NCI-H2171 treated with DMSO at 0.1 percent for 48 hours (cell line): ENCODE results near the gene RXFP4.
A peak's percentile ranks its signal among the peaks of the same experiment; 100 is the strongest.
"Not testable (repeated sequence)": the region's sequence is repeated elsewhere in the genome, so short reads cannot be mapped to it uniquely, and the experiment has no call there.

Experiments used
- DNase-seq: peaks from one replicate; lab custom pipeline; 2025; lab: John Stamatoyannopoulos, UW

Gene RXFP4, protein sequence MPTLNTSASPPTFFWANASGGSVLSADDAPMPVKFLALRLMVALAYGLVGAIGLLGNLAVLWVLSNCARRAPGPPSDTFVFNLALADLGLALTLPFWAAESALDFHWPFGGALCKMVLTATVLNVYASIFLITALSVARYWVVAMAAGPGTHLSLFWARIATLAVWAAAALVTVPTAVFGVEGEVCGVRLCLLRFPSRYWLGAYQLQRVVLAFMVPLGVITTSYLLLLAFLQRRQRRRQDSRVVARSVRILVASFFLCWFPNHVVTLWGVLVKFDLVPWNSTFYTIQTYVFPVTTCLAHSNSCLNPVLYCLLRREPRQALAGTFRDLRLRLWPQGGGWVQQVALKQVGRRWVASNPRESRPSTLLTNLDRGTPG

DNA sequence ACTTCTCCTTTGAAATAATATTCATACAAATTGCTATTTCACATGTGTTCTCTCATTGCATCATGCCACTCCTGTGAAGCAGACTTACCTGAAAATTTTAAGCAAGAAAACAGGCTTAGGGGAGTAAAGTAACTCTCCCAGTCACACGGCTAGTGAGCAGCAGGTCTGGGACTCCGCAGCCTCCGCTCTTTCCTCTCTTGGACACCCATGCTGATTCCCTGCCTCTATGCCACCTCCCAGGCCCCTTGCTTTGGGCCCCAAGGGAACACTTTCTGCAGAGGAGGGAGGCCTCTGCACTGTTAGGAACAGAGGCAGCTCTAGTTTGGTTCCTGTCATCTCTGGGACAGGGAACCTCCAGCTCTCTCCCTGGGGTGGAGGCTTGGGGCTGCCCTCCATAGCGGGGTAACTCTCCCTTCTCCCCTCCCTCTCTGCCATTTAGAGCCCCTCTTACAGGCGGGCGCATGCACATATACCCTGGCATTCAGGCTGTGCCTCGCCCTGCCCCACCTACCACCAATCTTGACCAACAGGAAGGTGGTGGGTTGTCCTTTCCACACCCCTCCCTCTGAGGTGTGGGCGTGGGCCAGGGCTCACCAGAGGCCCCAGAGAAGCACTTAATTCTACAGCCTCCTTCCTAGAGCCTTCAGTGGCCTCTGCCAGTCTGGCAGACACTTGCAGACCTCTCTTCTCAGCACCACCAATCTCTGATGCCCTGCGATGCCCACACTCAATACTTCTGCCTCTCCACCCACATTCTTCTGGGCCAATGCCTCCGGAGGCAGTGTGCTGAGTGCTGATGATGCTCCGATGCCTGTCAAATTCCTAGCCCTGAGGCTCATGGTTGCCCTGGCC lies at the start of gene RXFP4:
Gene RXFP4, plus strand, starts transcription at position 646 of the 852 bp plus-strand sequence. Its CDS starts 72 bp downstream, at position 718.
- peak; percentile 41 for DNase-seq

DNA sequence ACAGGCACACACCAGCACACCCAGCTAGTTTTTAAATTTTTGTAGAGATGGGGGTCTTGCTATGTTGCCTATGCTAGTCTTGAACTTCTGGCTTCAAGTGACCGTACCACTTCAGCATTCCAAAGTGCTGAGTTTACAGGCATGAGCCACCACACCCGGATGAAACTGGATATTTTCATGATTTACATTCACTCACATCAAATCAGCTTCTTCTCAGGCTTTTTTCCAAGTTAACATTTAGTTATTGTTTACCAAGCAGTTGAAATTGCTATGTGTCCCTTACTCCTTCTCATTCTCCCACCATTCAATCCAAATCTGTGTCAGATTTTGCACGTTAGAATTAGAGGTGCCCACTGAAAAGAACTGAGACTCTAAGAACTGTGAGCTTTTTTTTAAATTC lies 48.6 kb upstream of the RXFP4 start:
- no peak for DNase-seq

DNA sequence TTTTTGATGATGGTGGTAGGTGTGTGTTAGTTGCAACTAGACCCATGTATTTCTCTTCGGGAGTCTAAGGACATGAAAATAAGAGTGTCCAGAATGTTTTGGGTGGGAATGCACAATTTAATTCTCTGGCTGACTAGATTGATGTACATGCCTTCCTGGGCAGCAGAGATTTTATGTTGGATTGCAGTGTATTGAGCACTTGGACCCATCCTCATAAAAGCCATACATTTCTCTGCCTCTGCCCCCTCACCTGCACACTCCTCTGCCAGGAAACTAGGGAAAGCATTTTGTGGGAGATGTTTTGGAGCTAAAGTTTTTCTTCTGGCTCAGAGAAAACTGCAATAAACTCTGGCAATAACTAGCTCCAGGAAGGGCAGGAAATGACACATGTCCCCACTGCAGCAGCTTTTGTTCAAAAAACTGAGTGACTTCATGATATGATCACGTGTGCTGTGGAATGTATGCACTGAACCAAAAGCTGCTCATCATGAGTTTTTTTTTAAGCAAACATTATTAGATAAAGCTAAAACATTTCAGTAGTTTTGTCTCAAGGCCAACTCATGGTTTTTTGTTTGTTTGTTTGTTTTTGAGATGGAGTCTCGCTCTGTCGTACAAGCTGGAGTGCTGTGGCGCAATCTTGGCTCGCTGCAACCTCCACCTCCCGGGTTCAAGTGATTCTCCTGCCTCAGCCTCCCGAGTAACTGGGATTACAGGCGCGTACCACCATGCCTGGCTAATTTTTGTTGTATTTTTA lies 47.9 kb upstream of the RXFP4 start:
- no peak for DNase-seq

DNA sequence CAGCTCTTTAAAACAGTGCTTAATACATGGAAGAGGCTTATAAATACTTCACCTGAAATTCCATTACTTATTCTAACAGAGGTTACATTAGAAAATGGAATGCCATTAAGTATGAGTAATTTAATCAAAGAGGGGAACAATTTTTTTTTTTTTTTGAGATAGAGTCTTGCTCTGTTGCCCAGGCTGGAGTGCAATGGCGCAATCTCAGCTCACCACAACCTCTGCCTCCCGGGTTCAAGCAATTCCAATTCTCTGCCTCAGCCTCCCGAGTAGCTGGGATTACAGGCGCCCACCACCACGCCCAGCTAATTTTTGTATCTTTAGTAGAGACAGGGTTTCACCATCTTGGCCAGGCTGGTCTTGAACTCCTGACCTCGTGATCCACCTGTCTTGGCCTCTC lies 45.8 kb upstream of the RXFP4 start:
- DNase-seq = not testable (repeated sequence)

DNA sequence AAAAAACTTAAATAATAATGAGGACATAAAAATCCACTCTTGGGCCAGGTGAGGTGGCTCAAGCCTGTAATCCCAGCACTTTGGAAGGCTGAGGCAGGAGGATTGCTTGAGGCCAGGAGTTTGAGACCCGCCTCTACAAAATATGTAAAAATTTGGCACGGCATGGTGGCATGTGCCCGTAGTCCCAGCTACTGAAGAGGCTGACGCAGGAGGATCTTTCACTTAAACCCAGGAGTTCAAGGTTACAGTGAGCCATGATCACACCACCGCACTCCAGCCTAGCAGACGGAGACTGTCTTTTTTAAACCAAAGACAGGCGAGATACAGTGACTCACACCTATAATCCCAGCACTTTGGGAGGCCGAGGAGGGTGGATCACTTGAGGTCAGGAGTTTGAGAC lies 45.0 kb upstream of the RXFP4 start:
- not testable (repeated sequence) for DNase-seq

DNA sequence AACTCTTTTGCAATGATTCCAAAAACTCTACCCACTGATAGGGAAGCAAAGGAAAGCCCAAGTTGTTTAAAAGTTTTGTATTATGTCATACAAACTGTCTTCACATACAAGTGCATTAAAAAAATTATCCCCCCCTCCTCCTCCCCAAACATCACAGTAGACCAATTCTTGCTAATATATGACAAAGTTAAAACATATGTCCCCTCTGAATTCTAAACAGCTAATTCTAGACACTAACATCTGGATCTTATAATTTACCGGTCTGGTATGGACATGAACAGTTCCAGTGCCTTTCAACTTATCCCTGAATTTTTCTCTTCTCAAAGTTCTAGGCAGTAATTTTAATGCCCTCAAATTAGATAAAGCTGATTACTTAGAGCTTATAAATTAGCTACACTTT lies 43.7 kb upstream of the RXFP4 start:
- no peak for DNase-seq

DNA sequence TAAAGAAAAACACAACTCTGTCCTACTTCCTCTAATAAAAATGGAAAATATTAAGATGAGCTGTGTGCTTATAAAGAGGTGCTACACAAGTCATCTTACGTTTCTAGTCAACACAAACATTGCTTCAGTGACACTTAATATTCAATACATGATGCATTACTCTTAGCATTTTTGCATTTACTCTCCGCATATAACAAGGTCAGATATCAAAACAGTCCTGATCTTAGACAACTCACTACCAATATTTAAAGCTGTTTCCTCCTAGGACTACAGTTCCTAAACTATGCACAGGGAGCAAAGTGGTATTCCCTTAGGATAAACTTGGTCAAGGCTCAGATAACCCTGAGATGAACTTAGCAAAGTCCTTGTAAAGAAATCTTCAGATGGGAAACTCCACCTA lies 42.5 kb upstream of the RXFP4 start:
- DNase-seq = no peak

DNA sequence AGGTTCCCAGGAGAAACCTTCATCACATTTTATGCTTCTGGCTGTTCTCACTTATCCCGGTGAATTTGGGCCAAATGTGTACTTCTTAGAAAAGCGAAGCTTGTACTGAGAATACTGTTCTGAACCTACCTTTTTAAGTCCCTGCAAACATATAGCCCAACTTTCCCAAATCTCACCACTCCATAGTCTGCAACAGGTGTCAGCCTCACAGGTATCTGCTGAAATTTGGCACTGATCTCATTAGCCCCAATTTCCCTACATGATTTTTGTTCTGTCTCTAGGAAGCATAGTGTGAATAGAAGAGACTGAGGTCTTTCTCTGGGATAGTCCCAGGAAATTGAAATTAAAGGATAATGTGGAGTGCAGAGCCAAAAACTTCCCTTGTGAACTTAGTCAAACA lies 41.8 kb upstream of the RXFP4 start:
- DNase-seq = no peak

DNA sequence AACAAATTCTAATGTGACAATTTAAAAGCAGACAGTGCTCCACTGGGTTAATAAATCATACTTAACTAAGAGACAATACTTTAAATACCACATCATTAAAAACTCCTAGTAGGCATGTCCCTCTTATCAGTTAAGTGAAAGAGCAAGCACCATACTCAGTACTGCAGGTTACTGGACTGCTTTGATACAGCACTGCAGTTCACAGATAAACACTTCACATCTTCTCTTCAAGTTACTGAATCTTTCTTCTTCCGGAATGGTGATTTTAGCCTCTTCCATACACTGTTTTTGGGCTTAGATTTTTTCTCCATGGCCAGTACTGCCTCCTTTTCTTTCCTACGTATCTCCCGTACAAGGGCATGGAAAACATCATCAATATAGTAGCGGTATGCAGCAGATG lies 41.3 kb upstream of the RXFP4 start:
- no peak for DNase-seq

DNA sequence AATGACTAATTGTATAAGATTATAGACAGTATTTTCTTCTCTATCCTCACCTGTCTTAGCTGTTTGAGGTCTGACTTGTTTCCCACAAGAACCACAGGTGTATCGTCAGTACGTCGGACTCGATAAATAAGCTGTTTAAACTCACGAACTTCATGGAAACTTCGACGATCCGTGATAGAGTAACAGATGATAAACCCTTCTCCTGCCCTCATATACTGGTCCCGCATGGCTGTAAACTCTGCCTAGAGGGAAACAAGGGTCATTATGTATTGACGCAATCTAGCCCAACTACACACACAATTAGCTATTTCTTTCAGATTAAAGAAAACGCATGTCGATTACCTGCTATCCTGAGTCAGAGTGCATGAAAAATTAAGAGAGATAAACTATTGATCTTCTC lies 37.2 kb upstream of the RXFP4 start:
- DNase-seq = no peak

DNA sequence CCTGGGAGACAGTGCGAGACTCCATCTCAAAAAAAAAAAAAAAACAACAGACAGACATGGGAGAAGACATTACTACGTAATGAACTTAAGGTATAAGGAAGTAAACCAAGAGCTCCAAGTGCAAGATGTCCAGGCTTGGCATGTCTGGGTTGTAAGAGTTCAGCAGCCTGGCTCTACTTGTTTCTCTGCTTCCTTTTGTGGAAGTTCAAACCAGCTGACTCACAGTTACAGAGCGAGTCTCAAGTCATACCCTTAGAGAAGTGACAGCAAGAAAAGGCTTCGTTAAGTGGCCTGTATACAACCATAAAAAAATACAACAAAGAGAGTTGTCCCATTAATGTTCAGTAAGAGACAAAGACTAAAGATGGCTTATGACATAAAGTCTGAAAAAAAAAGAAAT lies 31.5 kb upstream of the RXFP4 start:
- no peak for DNase-seq

DNA sequence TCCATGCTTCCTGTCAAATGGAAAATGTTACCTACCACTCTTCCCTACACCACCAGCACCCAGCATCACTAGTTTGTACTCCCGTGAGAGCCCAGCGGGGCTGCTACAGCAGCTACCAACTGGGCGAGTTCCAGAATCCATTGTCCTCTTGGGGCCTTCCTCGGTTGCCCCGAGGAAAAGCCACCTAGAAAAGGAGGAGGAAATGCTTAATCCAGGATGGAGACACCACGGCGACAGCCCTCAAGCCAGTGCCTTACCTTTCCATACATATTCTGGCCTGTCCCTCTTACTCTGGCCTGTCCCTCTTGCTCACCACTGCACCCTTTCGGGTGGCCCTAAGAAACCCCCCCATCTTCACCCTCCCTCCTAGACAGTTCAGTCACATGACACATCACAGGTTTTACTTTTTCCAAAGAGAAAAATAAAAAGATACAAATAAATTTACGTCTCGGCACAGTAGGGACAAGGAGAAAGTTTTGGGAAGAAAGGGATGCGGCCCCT lies 30.8 kb upstream of the RXFP4 start:
- peak; percentile 35 for DNase-seq

DNA sequence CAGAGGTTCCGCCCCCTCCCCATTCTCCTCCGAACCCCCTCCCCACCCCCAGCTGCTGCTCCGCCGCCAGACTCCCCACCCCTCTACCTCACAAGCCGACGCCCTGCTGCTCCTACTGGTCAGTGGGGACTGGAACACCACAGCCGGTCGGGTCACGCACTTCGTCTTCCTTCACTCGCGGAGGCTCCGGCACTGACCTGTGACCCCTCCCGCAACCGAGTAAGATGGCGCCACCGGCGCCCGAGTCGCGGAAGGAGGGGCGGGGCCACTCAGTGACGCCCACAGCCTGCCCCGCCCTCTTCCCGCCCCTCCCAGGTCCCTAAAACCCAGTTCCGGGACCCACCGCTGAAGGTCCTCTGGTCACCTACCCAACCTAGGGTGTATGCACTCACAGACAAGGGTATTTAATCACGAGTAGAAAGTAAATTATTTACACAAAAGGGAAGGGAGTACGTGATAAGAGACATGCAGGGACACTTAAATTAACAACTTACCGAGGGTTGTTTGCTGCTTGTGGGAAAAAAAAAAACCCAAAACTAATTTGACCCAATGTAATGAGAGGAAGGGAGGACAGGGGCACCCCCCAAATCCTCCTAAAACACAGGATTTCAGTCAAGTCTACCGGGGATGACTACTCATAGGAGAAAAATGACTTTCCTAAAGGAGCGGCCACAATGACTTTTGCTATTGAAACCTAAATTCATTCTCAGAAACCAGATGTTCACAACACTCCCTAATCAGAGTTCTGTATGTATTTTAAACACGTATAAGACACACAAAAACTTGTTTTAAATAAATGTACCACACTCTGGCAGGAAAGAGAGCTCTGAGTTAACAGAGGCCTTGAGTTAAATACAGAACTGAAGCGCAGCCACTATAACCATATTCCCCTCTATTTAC lies 30.0 kb upstream of the RXFP4 start, which contains the start of gene RIT1:
Gene RIT1, minus strand, starts transcription at position 194 of the 900 bp plus-strand sequence. CDS start 588 bp downstream, outside the sequence.
- DNase-seq = peak; percentile 72

DNA sequence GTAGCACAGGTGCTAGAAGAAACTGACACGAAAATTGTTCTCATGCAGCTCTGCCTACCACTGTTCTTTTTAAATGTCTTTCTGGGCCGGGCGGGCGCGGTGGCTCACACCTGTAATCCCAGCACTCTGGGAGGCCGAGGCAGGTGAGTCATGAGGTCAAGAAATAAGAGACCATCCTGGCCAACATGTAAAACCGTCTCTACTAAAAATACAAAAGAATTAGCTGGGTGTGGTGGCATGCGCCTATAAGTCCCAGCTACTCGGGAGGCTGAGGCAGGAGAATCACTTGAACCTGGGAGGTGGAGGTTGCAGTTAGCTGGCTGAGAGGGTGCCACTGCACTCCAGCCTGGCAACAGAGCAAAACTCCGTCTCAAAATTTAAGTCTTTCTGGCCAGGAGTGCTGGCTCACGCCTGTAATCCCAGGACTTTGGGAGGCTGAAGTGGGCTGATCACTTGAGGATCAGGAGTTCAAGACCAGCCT lies 29.3 kb upstream of the RXFP4 start:
- DNase-seq = no peak

DNA sequence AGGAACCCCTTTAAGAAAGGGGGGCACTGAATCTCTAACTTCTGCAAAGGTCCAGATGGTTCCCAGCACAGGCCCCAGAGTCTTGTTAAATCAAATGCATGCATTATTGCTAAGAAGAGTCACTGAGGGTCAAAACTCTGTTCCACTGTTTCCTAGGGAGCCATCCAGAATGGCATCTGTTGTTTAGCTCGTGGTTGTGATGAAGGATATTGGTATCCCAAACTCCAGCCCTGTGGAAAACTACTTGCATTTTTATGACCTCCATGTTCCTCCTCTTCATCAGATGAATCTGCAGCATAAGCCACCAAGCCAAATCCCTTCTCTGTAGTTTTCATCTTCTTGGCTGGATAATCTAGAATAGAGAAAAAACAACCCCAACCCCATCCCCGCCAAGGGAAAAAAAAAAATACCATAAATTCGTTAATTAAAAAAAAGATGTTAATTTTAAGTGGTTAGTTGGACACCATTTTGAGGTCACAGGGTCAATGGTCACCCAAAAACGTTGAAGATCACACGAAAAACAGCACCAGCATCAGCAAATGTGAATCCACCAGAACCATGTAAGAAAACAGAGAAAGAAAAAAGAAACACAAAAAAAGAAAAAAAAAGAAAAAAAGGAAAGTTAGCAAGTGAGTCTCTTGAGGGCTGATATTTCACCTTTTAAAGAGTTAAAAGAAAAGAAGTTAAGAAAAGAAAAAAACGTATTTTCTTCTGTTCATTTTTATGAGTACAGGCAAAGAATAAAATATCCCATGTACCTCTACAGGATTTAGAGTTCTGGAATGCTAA lies 27.3 kb upstream of the RXFP4 start:
- no peak for DNase-seq

DNA sequence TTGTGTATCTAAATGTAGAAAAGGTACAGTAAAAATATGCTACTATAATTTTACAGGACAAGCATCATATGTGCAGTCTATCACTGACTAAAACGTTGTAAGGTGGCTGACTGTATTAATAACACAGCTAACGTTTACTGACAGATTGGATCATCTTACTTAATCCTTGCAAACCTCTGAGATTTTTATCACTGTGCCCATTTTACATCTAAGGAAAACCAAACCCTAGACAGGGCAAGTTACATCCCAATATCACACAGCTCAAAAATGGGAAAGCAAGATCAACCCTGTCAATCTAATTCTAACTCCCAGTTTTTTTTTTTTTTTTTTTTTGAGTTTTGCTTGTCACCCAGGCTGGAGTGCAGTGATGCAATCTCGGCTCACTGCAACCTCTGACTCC lies 22.8 kb upstream of the RXFP4 start:
- no peak for DNase-seq

DNA sequence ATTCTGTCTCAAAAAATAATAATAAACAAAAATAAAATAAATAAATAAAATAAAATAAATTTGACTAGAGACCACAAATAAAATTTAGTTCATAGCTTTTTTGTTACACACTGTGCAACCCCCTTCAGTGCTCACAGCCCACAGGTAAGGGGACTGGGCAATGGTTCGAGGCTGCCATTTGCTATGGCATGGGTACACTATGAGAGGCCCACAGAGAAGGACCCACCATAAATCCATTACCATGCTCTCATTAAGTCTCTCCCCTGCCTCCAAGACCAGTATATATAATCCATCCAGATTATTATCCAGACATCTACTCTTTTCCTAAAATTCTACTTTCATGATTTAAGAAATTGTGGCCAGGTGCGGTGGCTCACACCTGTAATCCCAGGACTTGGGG lies 21.6 kb upstream of the RXFP4 start:
- no peak for DNase-seq

DNA sequence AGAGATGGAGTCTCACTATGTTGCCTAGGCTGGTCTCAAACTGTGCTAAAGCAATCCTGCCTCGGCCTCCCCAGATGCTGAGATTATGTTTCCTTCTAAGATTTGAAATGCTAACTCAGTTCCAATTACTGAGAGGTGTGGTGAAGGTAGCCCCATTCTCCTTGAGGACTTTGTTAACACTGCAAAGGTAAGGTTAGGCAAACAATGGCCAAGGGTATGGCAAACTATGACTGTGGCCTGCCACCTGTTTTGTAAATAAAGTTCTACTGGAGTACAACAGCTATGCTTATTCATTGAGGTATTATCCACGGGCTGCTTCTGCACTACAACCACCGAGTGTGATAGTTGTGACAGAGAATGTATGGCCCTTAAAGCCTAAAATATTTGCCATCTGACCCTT lies 20.7 kb upstream of the RXFP4 start:
- no peak for DNase-seq

DNA sequence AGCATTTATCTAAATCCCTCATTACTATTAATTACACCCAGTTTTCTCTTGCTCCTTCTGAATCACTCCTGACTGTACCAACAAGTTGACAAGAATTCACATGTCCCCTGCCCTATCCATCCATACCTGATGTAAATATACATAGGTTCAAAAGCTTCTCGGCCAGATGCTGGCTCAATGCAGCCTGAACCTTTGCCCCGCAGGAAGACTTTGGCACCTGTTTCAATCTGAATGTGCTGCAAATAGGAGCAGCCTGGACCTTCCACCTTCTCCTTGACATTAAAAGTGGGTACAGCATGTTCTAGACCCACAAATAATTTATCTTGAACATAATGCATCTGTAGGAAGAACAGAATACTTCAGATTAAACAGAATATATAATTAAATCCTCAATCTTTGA lies 15.9 kb upstream of the RXFP4 start:
- no peak for DNase-seq

DNA sequence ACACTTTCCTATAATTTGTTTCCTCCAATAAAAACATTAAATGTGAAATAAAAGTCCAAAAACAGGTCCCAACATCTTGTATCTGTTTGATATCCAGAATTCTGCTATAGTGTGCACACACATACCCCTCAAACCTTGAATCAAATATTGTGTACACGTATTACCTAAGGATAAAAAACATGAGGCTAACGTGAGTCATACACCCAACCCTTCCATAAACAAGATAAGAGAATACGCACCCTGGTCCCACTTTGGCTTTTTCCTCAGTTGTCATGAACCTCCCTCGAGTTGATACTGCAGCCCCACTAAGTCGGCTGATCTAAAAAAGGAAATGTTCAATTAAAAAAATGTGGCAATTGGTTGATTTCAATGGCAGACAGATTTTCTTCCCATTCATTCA lies 12.4 kb upstream of the RXFP4 start:
- DNase-seq = no peak
